ENCODE data around the gene POLE4. TPM values are rescaled to one million over a fixed set of nuclear protein-coding genes. Genes with fewer than 3 reads are reported as not detected.

The POLE4 gene
- polyA plus RNA-seq, 3 donors = 18.6 to 79.0 (median 58.6) TPM

DNA sequence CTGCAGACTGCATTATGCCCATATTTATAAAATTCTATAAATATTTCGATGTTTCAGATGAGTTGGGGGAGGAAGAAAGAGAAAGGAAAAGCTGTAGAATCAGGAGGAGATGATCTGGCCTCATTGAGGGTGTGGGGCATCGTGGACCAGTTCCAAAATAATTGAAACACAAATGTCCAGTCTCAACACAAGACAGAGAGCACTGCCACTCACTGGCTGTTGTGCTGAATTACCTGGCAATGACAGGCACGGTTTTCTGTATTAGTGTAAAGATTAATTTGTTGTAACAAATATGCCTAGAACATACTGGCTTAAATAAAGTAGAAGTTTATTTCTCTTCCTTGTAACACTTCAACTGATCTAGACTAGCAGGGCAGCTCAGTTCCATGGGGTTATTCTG lies 24.1 kb downstream of the POLE4 start:
- no peak overlapping the region for H3K27ac ChIP-seq (ENCODE audit: low read depth, low read length)
- 72 to 80% (median 74%) methylated on average over 3 of the region's 3 CpGs for WGBS, 3 donors

DNA sequence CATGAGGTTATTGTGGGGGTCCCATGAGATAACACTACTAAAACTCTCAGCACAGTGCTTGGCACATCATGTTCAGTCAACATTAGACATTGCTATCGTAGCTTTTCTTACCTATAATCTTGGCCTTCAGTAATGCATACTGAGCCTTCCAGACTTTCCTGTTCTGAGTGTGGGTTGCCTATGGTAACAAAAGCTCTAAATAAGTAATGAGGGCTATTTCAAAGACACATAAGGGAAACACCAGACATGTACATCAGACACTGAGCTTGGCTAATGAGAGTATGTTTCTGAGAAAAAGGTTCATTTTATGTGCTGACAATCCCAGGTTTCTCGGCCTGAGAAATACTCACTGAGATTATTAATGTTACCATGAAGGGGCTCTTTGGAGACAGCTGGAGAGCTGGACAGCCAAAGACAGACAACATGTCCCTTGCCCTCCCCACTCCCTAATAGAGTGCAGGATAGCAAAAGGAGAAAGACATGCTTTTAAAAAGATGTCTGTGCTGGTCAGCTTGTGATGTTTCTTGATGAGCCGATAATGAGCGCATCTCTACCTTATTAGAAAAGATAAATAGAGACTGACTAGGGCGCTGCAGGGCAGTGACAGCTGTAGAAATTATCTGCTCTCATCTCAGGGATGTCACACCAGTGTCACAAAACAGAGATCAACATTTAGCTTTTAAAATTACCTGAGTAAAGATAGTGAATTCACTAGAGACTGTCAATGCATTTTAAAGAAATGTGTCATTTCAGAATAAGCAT lies 25.4 kb downstream of the POLE4 start:
- WGBS, 3 donors = 92 to 97% (median 96%) methylated on average over 5 of the region's 5 CpGs
- no peak overlapping the region for H3K27ac ChIP-seq (ENCODE audit: low read depth, low read length)

DNA sequence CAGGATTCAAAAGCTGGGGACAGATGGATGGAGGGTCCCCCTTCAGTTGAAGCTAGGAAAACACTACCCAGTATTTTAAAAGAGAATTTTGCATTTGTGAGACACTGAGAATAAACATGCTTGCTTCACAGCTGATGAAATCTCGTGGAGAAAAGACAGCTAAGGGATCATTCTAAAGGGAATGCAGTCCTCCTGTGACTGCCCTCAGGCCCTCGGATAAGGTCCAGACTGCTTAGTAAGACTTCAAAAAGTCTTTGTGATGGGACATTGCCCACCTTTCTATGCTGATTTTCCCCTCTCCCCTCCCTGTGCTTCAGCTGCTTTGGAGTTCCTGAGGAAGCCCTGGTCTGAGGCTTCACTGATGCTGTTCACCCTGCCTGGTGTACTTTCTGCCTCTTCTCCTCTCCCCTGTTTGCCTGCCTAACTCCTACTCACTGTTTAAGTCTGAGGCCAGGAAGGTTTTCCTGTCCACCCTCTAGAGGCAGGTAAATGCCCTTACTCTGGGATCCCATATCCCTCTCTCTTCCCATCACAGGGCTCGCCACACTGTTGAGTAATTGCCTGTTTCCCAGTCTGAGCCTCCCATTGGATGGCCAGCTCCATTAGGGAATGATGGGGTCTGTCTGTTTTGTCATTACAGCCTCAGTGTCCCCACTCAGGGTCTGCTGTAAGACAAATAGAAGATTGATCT lies 26.6 kb downstream of the POLE4 start:
- no peak overlapping the region for H3K27ac ChIP-seq (ENCODE audit: low read depth, low read length)
- 82 to 86% (median 85%) methylated on average over 3 of the region's 3 CpGs for WGBS, 3 donors

DNA sequence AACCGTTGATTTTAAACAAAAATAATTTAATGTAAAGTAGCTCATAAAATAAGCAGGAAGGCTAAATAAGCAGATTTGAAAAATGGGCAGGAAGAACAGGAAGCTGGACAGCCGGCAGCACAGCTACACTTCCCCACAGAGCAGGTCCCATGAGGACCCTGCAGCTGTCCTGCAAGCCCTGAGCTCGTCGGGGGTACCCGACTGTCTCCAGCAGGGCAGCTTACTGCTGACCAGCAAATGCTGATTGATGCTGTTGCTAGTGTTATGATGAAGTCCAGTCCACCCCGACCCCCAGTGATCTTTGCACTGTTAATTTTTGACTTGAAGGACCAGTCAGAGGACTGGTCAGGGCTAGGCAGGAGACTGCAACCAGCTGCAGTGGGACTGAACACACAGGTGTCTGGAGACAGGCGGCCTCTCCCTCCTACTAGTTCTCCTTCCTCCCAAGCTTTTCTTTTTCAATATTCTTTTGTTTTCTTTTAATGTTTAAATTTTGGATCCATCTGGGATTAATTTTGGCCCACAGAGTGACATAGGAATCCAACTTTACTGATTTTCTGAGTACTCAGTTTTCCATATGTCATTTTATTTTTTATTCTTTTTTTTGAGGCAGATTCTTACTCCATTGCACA lies 27.7 kb downstream of the POLE4 start:
- 43 to 56% (median 46%) methylated on average over 7 of the region's 7 CpGs for WGBS, 3 donors
- H3K27ac ChIP-seq (ENCODE audit: low read depth, low read length) = no peak overlapping the region

DNA sequence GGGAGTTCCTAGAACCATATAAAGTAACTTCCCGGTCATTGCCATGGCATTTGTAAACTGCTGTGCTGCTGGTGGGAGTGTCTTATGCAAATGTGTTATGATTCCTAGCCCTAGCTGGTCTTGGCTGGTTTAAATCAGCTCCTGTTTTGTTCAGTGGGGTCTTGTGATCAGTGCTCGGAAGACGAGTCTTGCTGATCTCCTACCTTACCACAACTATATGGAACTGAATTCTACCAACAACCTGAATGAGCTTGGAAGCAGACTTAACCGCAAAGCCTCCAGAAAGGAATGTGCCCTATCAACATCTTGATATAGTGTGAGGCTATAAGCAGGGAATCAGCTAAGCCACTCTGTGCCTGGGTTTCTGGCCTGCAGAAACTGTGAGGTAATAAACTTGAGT lies 33.5 kb downstream of the POLE4 start:
- 84 to 92% (median 85%) methylated on average over 4 of the region's 4 CpGs for WGBS, 3 donors

DNA sequence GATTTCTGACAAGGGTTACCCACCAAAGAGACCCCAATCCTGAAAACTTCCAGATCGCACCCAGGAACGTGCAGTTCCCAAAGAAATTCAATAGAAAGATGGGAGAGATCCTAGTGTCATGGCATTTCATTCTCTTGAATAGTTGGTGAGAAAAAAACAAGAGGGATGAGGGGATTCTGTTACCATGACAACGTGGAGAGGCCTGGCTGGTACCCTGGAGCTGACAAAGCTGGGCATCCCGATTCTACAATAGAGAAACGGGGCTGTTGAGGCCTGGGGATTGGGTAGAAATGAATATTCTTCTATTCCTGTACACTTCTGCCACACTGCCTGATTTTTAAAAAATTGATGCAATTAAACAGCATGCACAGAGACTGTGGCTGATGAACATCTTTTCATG lies 41.0 kb downstream of the POLE4 start:
- WGBS, 3 donors = 90 to 95% (median 93%) methylated on average over 5 of the region's 5 CpGs

More for the DNA sequence above, 33.5 kb downstream of the POLE4 start:
- H3K27ac ChIP-seq (ENCODE audit: low read depth, low read length) = no peak overlapping the region

DNA sequence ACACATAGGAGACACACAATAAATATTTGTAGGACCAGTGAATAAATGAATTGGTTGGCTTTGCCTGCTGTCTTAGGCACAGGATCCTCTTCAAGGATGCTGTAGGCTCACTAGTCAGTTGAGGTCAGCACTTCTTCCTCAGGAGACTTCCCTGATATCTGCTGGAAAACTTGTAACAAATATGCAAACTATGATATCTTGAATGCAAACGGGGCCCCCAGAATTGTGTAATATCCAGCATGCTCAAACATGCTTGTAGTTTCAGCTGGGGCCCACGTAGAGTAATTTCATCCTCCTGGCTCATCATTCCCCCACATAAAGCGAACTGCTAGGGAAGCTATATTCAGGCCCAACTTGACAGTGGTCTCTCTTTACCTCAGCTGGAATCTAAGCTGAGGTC lies 43.6 kb downstream of the POLE4 start:
- H3K27ac ChIP-seq (ENCODE audit: low read depth, low read length) = no peak overlapping the region
- WGBS, 3 donors = 66 to 79% (median 77%) methylated on average over 3 of the region's 3 CpGs

More for the DNA sequence above, 41.0 kb downstream of the POLE4 start:
- no peak overlapping the region for H3K27ac ChIP-seq (ENCODE audit: low read depth, low read length)

DNA sequence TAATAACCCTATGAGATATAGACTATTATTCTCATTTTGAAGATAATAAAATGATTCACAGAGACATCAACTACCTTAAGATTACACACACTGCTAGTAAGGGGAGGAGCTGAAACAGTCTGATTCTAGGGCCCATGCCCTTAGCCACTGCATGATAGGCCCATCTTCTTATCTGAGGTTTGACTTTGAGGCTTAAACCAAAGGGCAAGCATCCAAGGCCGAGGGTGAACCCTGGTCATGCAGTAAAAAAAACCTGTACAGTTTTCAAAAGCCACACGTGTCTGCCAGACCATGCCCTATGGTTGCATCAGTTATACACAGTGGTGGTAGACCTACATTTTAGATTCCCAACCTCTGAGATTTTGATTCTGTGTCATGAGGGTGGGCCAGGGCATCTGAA lies 44.8 kb downstream of the POLE4 start:
- H3K27ac ChIP-seq (ENCODE audit: low read depth, low read length) = no peak overlapping the region
- WGBS, 3 donors = 56 to 85% (median 74%) methylated on average over 2 of the region's 2 CpGs

DNA sequence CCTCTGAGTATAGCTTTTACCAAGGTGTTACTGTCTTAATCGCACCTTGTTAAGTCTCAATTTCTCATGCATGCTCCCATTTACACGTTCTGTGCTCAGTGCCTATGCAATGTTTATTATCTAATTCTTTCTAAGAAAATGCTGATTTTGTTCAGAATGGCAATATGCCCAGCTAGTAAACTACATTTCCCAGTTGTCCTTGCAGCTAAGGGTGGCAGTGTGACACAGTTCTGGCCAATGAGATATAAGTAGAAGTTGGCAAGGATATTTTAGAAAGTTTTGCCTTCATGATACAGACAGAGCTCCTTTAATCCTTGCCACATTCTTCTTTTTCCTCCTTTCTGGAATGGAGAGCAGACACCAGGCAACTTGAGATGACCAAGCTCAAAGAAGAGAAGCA lies 45.3 kb downstream of the POLE4 start:
- no peak overlapping the region for H3K27ac ChIP-seq (ENCODE audit: low read depth, low read length)
- 69 to 78% (median 74%) methylated on average over 2 of the region's 2 CpGs for WGBS, 3 donors

DNA sequence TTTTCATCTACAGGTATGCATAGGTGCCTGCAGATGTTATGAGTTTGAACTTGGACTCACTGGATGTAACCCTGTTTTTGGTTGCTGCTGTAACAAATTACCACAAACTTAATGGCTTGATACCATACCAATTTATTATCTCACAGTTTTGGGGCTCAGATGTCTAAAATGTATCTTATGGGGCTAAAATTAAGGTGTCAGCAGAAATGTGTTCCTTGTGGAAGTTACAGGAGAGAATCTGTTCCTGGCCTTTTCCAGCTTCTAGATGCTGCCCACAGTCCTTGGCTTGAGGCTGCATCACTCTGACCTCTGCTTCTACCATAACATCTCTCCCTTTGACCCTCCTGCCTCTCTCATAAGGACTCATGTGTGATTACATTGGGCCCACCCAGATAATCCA lies 47.6 kb downstream of the POLE4 start:
- no peak overlapping the region for H3K27ac ChIP-seq (ENCODE audit: low read depth, low read length)

DNA sequence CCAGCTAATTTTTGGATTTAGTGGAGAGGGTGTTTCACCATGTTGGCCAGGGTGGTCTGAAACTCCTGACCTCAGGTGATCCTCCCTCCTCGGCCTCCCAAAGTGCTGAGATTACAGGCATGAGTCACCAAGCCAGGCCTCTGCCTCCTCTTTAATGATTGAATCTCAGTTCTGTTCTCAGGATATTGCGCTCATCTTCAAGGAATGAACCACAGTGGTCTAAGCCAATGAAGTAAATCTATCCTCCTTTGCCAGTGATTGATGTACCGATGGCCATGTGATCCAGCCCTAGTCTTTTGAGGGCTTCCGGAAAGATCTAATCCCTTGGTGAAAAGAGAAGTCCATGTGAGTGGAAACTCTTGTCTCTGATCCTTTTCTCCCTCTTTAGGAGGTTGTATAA lies 48.6 kb downstream of the POLE4 start:
- 92 to 97% (median 95%) methylated on average over 4 of the region's 4 CpGs for WGBS, 3 donors
- H3K27ac ChIP-seq (ENCODE audit: low read depth, low read length) = no peak overlapping the region

DNA sequence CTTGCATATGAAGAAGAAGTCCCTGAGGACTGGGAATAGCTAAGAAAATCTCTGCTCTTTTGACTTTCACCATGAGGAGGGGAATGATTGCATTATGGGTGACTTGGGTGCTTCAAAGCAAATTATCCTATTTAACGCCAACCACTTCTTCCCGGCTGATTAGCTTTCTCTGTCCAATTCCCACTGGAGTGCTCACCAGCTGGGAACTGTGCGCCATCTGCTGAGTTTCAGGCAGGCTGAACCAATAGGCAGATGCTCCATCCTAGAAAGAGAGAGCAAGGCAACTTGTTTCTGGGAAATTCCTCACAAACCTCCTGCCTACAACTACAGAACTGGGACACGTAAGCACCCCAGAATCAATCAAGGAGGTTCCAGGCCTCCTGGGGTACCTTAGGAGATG lies 49.4 kb downstream of the POLE4 start:
- 87 to 95% (median 94%) methylated on average over 4 of the region's 4 CpGs for WGBS, 3 donors
- no peak overlapping the region for H3K27ac ChIP-seq (ENCODE audit: low read depth, low read length)

DNA sequence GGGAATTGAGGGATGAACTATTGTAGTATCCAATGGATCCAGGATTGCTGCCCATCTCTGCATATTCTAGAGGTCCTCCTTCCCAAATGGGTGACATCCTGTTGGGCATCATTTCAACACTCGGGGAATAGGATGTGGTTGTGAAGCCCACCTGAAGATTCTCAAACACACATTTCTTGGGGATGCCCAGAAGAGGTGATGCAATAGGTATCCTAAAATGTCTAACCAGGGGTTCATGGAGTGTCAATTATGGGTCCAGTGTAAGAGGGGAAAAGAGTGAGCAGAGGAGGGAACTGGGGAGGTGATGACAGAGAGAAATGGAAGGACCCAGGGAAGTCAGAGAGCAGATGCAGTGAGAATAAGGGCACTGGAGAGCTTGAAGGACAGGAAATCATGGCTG lies 52.1 kb downstream of the POLE4 start:
- no peak overlapping the region for H3K27ac ChIP-seq (ENCODE audit: low read depth, low read length)
- WGBS, 3 donors = 70 to 90% (median 87%) methylated on average over 1 of the region's 1 CpG

DNA sequence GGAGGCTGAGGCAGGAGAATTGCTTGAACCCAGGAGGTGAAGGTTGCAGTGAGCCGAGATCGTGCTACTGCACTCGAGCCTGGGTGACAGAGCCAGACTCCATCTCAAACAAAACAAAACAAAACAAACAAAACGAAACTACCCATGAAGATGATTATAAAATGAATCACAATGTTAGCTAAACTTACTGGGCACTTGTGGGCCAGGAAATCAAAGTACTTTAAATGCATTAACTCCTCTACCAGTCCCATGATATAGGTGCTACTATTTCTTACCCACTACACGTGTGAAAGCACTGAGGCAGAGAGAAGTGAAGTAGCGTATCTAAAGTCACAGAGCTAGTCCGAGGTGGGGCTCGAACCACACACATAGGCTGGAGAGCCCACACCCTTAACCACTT lies 53.6 kb downstream of the POLE4 start:
- WGBS, 3 donors = 88 to 93% (median 90%) methylated on average over 8 of the region's 8 CpGs

DNA sequence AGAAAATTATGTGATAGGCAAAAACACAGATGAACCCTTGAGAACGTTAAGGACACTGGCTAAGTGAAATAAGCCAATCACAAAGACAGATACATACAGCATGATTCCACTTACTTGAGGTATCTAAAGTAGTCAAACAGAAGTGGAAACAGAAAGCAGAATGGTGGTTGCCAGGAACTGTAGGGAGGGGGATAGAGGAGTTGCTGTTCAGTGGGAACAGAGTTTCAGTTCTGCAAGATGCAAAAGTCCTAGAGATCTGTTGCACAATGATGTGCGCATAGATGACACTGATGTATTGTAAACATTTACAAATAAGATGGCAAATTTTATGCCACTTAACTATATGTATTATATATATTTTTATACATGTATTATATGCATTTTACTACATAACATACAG lies 59.7 kb downstream of the POLE4 start:
- no peak overlapping the region for H3K27ac ChIP-seq (ENCODE audit: low read depth, low read length)
- 82 to 92% (median 85%) methylated on average over 2 of the region's 2 CpGs for WGBS, 3 donors

More for the DNA sequence above, 53.6 kb downstream of the POLE4 start:
- H3K27ac ChIP-seq (ENCODE audit: low read depth, low read length) = no peak overlapping the region

Other genes starting within 250 kb of the POLE4 start
- 100 to 1,000 TPM in 1 of 3 donors, 10 to 100 TPM in 2; 11.8 to 123 (median 18.2) TPM for gene HK2, start 124.5 kb upstream of the POLE4 start, polyA plus RNA-seq
- gene TACR1, start 240.9 kb downstream of the POLE4 start, polyA plus RNA-seq = 1 to 10 TPM in 2 of 3 donors, under 1 TPM in 1; 0.18 to 1.6 (median 1.2) TPM

Measured in adipose tissue (tissue), 3 donors.